ENCODE data around the gene TMEM131.
"Not testable (repeated sequence)": the region's sequence is repeated elsewhere in the genome, so short reads cannot be mapped to it uniquely, and the experiment has no call there.

The TMEM131 gene

GRCh38 chr2:97991081-97991856 lies 4.5 kb downstream of the TMEM131 start:
- DNase-seq: no peak

DNA sequence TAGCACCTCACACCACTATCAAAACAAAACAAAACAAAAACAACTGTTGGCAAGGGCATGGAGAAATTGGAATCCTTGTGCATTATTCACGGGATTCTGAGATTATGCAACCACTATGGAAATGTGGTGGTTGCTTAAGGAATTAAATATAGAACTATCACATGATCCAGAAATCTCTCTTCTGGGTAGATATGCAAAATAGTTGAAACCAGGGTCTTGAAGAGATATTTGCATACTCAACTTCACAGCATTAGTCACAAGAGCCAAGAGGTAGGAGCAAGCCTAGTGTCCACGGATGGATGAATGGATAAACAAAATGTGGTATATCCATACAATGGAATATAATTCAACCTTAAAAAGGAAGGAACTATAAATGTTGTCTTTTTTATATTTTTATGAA lies 7.0 kb downstream of the TMEM131 start:
- DNase-seq: no peak

DNA sequence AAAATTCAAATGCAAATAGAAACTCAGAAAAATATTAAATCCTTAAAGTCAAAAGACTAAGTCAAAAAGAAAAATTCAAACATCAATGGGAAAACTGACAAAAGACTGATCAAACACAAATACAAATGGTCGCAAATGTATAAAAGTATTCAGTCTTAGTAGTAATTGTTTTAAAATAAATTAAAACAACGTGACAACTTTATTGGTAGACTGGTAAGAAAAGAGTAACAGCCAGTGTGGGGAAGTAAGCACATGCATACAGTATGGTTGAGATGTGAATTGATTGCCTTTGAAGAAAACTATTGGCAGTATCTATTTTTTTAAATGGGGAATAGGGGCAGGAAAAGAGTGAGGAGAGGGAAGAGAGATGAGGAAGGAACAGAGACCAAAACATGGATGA lies 9.8 kb downstream of the TMEM131 start:
- no peak for DNase-seq

DNA sequence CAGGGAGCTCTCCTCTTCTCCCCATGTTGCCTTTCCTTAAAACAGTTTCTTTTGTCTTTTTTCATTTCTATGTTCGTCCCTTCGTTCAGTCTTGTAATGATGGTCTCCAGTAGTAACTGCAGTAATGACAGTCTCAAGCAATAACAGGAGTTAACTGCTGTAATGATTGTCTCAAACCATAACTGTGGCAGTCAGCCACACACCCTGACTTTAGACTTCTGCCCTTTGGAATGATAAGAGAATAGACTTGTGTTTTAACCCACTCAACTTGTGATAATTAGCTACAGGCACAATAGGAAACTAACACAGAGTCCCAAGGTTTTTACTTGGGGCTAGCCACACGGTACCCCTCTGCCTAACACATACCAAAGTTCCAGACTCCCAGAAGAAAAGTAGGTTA lies 12.1 kb downstream of the TMEM131 start:
- DNase-seq: no peak

DNA sequence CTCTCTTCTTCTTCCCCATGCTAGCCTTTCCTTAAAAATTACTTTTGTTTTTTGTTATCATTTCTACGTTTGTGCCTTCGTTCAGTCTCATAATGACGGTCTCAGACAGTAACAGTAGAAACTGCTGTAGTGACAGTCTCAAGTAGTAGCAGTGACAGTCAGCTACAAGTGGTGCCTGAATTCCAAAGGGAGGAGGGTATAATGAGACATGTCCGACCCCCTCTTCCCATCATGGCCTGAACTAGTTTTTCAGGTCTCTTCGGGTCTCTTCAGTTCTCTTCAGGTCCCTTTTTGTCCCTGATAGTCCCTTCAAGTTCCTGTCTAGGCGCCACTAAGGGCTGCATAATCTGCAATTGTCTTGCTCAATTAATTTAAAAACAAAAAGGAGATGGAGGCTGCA lies 12.6 kb downstream of the TMEM131 start:
- DNase-seq: no peak

GRCh38 chr2:97982621-97983020 lies 13.1 kb downstream of the TMEM131 start:
- no peak for DNase-seq

DNA sequence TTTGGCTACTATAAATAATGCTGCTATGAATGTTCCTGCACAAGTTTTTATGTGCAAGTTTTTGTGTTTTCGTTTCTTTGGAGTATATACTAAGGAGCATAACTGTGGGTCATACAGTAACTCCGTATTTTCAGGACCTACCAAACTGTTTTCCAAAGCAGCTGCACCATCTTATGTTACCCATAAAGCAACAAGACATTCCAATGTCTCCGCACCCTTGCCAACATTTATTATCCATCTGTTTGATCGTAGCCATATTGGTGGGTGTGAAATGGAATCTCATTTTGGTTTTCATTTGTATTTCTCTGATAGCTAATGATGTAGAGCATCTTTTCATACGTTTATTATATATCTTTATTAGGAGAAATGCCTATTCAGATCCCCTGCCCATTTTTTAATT lies 13.8 kb downstream of the TMEM131 start:
- no peak for DNase-seq

DNA sequence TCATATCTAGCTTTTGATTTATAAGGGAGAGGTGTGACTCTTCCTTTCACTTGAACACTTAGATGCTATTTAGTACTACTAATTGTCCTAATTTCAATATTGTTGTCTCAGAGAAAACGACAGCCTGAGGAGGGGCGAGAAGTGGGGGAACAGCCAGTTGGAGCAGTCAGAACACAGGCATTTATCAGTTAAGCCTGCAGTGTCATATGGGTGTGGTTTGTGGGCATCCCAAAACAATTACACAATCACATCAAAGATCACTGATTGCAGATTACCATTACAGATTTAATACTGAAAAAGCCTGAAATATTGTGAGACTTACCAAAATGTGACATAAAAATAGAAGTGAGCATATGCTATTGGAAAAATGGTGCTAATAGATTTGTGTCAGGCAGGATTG lies 15.8 kb downstream of the TMEM131 start:
- no peak for DNase-seq

DNA sequence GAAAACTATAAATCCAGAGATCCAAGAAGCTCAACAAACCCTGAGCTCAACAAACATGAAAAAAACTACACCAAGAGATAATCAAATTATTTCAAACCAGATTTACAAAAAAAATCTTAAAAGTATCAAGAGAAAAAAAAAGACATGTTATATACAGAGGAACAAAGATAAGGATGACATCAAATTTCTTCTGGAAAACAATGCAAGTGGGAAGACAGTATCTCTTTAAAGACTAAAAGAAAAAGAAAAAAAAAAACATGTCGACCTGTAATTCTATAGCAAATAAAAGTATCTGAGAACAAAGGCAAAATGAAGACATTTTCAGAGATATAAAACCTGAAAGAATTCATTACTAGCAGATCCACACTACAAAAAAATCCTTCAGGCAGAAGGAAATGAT lies 21.3 kb downstream of the TMEM131 start:
- no peak for DNase-seq

GRCh38 chr2:97970293-97971060 lies 25.3 kb downstream of the TMEM131 start:
- DNase-seq: no peak

DNA sequence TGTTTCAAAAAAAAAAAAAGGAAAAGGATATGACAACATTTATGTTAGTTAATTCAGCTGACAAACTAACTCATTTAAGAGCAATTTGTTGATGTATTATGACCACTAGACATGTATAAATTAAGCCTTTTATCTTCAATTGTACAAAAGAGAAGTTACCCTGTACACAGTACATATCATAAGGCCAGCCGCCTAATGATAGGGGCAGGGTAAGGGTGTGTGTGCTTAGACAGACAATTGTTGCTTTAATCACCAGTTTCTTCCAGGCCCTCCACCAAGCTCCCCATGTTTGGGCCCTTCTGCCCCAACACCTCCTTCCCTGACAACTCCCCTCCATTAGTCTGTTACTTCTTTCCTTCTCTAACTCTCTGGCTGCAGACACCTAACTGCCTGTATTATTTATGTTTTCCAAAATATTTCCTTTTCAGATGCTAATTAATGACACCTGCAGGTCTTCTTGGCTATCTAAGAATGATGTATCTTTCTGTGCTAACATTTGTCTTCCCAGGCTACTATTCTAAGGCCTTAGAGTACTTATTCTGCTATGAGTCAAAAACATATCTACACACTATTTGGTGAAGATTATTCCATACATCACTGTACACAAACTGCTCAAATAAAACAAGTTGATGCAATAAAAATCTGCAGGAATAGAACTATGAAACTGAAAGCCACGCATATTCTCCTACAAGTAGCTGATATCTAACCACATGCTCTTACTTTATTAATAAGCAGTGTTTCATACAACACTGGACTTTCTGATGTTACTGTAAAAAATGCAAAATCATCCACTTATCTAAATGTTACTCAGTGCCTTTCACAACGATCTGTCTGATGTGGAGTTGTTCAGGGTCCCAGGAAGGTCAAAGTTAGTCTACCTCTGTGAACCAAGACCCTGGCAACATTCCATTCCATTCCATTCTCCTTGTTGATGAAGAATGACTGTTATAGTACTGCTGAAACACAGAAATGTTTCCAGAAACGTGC lies 26.4 kb downstream of the TMEM131 start:
- no peak for DNase-seq

DNA sequence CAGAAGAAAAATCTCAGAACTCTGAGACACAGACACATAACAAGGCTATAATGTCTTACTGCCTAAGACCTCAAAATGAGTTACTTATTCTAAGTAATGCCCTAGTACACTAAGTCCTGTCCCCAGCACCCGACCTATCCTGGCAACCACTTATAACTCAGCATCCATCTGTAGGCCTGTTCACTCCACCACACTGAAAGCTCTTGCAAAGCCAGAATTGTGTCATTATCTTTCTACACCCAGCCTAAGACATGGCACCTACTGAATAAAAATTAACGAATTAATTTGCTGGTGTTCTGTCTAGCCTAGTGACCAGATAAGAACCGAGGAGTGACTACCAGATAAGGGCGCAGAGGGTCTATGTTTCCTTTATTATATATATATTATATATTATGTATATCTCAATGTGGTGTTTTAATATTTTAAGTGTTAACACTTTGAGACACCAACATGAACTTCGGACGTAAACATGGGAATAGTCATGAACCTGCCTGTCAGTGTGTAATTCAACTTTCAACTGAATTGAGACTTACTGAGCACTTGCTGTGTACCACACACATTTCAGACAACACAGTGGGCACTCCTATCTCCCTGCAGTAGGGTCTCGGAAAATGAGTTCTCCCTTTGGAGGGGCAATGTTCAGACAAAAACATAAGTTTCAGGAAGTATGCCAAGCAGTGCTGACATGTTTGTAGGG lies 27.7 kb downstream of the TMEM131 start:
- DNase-seq: no peak

- no peak for DNase-seq
These were observed 28.5 kb downstream of the TMEM131 start for GRCh38 chr2:97967216-97967592.

DNA sequence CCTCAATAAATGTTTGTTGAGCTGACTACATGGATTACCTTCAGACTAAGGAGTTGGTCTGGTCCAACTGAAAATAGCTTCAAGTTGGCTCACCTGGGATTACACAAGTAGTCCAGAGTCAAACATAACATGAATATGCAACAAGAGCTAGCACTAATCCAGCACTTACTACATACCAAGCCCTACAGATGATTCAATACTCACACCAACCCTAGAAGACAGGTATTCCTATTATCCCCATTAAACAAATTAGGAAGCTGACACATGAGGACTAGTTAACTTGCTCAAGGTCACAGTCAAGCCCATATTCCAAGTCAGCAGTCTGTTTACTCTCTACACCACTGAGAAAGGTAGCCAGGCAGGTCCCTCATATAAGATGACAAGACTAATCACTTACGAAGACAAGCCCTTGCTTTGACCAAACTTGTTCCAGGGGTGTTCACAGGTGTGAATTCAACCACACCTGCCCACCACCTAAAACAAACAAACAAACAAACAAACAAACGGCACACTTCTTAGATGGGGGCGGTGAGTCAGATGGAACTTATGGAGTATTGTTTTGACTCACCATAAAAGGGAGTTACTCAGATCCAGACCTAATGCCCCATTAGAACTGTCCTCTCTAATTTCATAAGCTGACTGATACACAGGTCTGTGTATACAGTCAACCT lies 29.1 kb downstream of the TMEM131 start:
- no peak for DNase-seq

DNA sequence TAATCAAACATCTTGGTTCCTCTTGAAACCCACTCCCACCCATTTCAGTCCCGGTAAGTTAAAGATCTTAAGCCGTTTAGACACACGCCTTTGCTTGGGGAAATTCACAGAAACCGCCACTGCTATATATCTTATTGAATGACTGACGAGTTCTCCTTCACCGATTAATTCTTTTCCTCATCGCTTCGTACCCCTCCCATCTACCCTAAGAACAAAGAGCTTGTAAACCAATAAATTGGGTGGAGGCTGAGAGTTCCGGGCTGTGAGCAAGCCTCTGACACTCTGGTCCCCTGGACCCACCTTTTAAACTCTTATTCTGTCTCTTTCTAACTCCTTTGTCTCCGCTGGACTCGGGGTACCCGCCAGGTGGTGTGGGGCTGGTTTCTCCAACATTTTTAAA lies 30.6 kb downstream of the TMEM131 start:
- DNase-seq: no peak

- DNase-seq: no peak
These were observed 31.9 kb downstream of the TMEM131 start for GRCh38 chr2:97963880-97964279.

GRCh38 chr2:97963079-97963406 lies 32.7 kb downstream of the TMEM131 start:
- DNase-seq: no peak

GRCh38 chr2:97961534-97961933 lies 34.2 kb downstream of the TMEM131 start:
- DNase-seq: no peak

DNA sequence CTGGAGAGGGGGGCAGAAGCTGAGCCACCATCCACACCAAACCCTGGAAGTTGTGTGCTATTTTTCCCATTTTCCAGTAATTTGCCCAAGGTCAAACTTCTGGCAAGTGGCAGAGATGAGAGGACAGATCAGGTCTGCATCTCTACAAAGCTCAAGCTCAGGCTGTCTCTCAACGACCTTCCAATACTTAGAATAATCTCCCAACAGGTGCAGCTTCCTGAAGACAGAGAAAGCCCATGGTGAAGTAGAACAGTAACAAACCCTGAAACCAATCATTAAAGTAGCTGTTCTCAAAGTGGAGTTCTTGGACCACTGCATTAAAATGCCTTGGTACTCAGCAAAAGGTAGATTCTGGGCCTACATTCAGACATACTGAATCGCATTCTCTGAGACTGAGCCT lies 37.6 kb downstream of the TMEM131 start:
- DNase-seq: no peak

- DNase-seq: no peak
These were observed 38.1 kb downstream of the TMEM131 start for GRCh38 chr2:97957432-97958183.

GRCh38 chr2:97956753-97957152 lies 39.0 kb downstream of the TMEM131 start:
- DNase-seq: not testable (repeated sequence)
